T-helper 17 cell (primary cell): Measurements from ENCODE around the gene HLA-E. TPM values are rescaled to one million over a fixed set of nuclear protein-coding genes. Genes with fewer than 3 reads are reported as not detected.

Experiments used
- total RNA-seq, 4 donors: library from RNA in 2 of 4; stranded (reverse) in 2 of 4; gene quantifications; one replicate each; pipeline ENCODE4 v1.2.3 and lab custom pipeline; 2022 to 2026

HLA-E gene
- total RNA-seq, 2 donors from 2014 or later: 1,324 to 1,494 TPM

Other genes starting within 250 kb of the HLA-E start
- gene TRIM39, start 162.6 kb upstream of the HLA-E start, total RNA-seq: 10 to 100 TPM; 41.4 to 47.3 TPM
- 10 to 100 TPM; 34.1 to 38.5 TPM for gene RPP21, start 144.4 kb upstream of the HLA-E start, total RNA-seq
- 100 to 1,000 TPM; 178 to 211 TPM for gene GNL1, start 67.0 kb downstream of the HLA-E start, total RNA-seq
- 10 to 100 TPM; 11.2 to 13.9 TPM for gene PRR3, start 67.8 kb downstream of the HLA-E start, total RNA-seq
- gene ABCF1, start 81.9 kb downstream of the HLA-E start, total RNA-seq: 100 to 1,000 TPM in 1 of 2 donors, 10 to 100 TPM in 1; 97.4 to 106 TPM
- gene PPP1R10, start 127.7 kb downstream of the HLA-E start, total RNA-seq: 100 to 1,000 TPM; 114 to 123 TPM
- 10 to 100 TPM; 16.3 to 23.2 TPM for gene MRPS18B, start 128.3 kb downstream of the HLA-E start, total RNA-seq
- 1 to 10 TPM; 5.6 to 6.6 TPM for gene ATAT1, start 137.4 kb downstream of the HLA-E start, total RNA-seq
- gene C6orf136, start 157.6 kb downstream of the HLA-E start, total RNA-seq: 10 to 100 TPM; 32.6 to 37.0 TPM
- gene DHX16, start 183.5 kb downstream of the HLA-E start, total RNA-seq: 10 to 100 TPM; 23.5 to 25.6 TPM
- gene PPP1R18, start 197.1 kb downstream of the HLA-E start, total RNA-seq: 100 to 1,000 TPM in 1 of 2 donors, 10 to 100 TPM in 1; 99.5 to 117 TPM
- gene NRM, start 201.5 kb downstream of the HLA-E start, total RNA-seq: 1 to 10 TPM; 4.7 to 5.6 TPM
- 10 to 100 TPM; 37.4 to 46.5 TPM for gene MDC1, start 227.8 kb downstream of the HLA-E start, total RNA-seq
- gene TUBB, start 230.8 kb downstream of the HLA-E start, total RNA-seq: 100 to 1,000 TPM; 104 to 108 TPM